GM19372 (cell line): ENCODE results near the gene FTMT.
"Not testable (repeated sequence)": the region's sequence is repeated elsewhere in the genome, so short reads cannot be mapped to it uniquely, and the experiment has no call there.

ENCODE experiments used
- ATAC-seq: cut with Tn5 transposase; IDR thresholded peaks from one replicate; pipeline ENCODE4 v1.9.1; 2021; ENCODE audit warnings: mild to moderate bottlenecking, low read depth, moderate library complexity; ENCODE audit not compliant: unreplicated experiment

Gene FTMT

DNA sequence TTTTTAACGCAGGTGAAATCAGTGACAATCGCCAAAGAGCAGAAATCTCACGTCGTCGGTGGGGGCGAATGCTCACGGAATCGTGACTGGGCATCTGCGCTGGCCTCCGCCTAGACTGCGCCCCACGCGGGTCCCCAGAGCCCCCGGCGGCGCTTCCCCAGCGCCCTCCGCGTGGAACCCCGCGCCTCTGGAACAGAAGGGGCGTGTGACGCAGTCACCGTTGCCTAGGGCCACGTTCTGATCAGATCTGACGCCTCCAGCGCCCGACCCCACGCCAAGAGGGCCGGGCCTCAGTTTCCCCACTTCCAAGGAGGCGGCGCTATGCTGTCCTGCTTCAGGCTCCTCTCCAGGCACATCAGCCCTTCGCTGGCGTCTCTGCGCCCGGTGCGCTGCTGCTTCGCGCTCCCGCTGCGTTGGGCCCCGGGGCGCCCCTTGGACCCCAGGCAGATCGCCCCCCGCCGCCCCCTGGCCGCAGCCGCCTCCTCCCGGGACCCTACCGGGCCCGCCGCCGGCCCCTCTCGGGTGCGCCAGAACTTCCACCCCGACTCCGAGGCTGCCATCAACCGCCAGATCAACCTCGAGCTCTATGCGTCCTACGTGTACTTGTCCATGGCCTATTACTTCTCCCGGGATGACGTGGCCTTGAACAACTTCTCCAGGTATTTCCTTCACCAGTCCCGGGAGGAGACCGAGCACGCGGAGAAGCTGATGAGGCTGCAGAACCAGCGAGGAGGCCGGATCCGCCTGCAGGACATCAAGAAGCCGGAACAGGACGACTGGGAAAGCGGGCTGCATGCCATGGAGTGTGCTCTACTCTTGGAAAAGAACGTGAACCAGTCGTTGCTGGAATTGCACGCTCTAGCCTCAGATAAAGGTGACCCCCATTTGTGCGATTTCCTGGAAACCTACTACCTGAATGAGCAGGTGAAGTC is at the start of gene FTMT:
Gene FTMT, plus strand, starts transcription at position 240 of the 932 bp plus-strand sequence. Its CDS starts 82 bp downstream, at position 322.
- ATAC-seq: no peak

DNA sequence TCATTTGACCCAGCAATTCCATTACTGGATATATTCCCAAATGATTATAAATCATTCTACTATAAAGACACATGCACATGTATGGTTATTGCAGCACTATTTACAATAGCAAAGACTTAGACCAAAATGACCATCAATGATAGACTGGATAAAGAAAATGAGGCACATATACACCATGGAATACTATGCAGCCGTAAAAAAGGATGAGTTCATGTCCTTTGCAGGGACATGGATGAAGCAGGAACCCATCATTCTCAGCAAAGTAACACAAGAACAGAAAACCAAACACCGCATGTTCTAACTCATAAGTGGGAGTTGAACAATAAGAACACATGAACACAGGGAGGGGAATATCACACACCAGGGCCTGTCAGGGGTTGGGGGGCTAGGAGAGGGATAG is 46.4 kb upstream of the FTMT start:
- not testable (repeated sequence) for ATAC-seq

DNA sequence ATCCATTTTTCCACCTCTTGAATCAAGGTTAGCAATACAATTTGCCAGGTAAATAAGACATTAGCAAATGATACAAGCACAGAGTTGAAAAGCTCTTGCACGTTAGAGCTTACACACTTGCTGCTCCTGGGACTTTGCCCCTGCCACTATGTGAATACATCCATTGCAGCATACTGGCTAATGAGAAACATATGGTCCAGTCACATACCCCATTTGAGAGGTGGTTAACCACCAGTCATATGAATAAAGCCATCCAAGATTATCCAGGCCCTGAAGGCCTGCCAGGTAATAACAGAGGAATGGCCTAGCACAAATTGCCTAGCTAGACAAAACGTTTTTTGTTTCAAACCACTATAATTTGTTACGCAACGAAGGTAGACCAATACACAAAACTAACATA is 45.8 kb upstream of the FTMT start:
- no peak for ATAC-seq

DNA sequence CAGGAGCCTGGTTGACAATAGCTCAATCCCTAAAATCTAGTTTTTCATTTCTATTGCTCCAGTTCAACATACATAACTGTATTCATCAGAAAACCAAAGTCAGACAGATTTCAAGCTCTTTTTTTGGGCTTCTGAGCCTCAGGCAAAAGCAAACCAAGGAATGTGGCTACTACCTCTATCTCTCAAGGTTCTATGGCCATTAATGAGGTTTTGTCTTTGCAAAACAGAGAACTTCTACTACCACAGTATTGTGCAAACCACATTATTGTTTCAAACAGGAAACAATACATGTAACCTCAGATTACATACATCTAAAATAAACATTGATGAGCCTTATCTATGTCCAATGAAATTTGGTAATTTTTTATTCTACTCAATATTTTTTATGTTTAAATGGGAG is 35.5 kb upstream of the FTMT start:
- no peak for ATAC-seq

DNA sequence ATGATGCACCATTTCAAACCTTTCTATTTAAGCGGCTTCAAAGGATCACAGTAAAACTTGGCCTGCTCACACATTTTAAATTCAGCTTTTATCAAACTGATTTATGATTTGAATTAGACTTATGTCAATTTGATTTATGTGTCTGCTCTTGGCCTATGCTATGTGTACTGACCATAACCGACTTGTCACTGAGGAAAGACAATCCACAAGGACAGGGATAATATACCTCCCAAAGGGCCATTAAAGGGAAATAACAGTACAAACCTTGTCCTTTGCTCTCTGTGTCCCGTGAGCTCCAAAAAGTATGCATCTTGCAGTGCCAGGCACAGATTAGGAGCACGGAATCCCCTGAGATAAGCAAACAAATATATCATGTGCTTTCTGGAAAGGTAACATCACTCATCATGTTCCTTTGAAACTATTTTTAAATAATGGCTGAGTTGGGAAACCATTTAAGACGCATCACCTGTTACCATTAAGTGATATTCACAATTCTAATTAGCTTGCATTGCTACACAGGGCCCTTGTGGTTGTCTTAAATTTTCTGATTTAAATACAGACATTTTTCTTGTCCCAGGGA is 31.9 kb upstream of the FTMT start:
- no peak for ATAC-seq

DNA sequence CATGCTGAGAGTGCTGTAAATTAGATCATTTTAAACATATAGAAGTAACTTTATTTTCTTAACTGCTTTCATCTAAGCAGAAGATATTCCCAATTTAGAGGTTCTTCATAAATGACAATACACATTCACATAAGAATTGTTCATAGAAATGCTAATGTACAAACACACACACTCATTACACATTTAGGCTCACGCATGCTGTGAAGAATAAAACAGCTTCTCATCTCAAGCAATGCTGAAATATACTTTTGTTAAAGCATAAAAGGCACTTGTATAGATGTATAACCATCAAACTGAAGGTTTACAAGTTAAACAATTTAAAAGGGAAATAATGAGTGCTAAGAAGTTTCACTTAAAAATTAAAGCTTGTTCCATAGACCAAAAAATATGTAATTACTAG is 18.1 kb upstream of the FTMT start:
- ATAC-seq: no peak

DNA sequence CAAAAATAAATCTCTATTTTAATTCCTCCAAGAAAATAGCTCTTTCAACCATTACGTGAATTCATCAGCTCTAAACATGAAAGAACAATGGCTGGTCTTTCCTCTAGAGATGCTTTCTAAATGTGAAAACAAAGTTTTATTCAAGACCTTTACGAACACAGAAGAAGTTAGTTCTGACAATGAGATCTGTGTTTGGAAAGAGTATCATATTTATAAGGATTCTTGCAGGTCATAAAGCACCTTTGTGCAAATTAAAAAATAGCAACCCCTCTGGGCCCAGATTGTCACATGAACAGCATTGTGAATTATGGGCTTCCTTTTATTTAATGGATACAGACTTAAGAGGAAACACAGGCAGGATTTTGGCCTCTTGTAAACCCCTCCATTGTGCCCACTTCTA is 17.7 kb upstream of the FTMT start:
- ATAC-seq: no peak

DNA sequence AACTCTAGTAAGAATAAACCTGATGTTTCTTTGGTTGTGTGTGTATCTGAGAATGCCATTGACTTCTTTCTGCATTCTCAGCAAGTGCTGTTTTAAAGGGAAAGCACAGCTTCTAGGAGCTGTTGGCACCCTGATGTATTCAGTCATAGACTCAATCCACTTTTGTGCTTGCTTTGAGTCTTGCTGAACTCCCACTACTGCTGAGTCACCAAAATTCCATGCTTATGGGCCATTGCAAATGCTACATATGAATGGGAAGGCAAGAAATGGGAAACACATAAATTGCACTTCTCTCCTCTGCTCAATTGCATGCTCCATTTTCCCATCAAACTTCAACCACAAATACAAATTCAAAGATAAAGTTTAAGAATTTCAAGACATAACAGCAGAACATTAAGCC is 9.8 kb upstream of the FTMT start:
- no peak for ATAC-seq

DNA sequence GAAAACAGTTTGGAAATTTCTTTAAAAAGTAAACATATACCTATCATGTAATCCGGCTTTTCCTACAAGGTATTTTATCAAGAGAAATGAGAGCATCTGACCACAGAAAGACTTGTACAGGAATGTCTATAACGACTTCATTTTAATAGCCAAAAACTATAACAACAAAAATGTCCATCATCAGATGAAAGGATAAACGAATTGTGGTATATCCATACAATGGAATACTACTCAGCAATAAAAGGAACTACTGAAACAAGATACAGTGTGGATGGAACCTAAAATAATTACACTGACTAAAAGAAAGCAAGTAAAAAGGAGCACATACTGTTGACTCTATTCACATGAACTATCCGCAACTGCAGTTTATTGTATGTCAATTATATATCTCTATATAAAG is 1.4 kb upstream of the FTMT start:
- ATAC-seq: no peak

DNA sequence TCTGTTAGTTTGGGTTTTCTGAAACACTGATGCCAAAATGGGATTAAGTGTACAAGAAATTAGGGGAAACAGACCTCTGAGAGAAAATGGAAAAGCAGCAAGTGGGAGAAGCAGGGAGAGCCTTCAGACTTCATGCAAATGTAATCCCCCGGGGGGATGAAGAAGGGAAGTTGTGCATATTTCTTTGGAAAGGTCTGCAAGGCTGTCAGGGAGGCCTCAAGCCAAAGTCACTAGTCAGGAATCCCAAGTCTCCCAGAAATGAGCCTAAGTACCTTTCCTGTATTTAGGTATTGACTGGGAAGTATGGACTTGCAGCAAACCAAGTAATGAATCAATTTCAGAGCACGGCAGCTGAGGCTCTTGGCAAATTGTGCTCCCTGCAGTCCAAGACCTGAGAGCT is 2.2 kb downstream of the FTMT start:
- ATAC-seq: no peak

DNA sequence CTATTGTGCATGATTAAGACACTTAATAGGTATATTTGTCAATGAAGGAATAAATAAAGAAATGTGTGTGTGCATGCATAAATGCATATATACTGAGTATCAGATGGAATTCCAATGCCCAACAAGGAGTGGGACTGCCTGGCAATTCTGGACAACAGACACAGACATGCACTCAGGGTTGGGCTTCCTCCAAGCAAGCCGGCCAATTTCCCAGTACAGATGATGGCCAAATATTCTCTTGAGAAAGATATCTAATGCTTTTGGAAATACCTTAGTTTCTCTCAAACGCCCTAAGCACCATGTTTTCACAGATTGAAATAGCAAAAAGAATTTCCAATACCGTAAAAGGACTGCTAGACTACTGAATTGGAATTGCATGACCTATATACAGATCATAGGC is 11.1 kb downstream of the FTMT start:
- no peak for ATAC-seq

DNA sequence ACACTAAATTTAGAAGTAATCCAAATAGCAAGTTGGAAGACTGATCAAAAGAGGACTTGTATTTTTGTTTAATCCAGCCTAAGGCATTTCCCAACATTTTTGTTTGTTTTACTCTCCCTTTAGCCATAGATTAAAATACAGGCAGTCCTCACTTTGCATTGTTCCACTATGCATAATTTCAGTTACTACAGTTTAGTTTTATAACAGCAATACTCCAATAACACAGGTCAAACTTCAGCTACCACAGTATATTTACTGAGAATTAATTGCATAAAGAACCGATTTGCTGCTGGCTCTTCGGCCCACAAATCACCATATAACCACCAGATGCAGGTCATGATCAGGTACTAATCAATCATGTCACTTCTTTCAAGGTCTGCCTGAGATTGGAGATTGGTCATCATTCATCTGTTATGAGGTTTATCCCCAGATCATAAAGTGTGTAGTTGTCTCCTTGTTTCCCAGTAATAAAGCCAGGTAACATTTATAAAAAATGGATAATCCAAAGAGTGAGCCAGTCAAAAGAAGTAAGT is 12.1 kb downstream of the FTMT start:
- no peak for ATAC-seq

DNA sequence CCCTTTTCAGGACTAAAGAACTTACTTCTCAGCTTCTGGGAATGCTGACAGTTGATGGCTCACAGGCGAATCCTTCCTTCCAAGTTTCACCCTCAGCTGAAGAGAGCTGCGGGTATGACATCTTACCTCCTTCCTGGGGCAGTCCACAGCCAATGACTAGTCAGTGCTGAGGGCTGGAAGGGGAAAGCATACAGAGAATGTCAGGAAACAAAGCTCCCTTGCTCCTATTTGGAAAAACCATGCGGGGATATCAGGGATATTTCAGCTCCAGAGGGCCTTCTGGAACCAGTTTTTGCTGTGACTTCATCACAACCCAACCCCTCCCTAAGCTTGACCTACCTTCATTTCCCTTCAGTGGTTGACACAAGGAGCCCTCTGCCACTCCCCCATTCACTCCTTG is 15.7 kb downstream of the FTMT start:
- ATAC-seq: no peak

DNA sequence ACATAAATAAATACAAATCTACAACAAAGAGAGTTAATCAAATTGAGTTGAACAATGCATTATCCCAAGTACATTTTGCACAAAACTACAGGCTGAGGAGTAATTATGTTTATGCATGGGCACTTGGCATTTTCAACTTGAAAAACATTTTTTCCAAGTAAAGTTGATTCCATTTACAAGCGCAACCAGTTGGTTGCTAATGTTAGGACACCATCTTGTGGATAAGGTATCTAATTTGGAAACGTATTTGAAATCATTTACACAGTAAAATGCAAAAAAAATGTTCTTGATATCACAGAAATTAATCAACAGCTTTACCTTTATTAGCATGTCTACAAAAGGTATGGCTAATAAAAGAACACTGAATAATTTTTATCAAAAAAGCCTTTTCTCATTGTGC is 18.8 kb downstream of the FTMT start:
- no peak for ATAC-seq

DNA sequence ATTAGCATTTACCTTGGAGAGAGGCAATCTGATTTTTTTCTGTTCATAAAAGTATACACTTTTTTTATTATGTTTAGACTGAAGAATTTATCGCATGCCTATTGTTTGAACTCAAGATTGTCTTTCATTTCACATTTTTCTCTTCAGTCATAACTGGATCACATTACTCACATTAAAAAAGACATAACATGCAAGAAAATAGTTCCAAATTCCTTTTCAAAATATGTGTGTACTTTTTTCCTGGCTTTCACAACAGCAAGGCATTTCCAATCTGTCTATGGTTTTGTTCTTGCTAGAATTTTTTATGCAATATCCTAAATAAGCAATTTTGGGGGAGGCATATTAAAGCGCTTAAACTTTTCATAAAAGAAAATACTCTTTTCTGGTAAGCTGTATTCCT is 21.2 kb downstream of the FTMT start:
- no peak for ATAC-seq

DNA sequence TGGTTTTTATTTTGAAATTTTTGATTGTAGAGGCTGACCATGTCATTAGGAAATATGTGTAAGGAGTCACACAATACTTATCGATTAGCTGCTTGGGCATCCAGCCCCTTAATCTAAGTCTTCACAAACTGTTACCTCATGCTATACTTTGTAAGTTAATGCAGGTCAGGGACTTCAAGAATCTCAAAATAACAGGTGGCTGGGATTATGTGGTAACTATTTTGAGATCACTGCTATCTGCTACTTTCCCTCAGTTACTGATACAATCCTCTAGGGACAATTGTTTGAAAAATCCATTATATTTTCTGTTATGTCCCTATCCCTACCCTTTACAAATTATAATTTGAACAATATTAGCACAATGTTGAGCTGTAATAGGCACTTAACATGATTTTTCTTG is 21.7 kb downstream of the FTMT start:
- no peak for ATAC-seq

DNA sequence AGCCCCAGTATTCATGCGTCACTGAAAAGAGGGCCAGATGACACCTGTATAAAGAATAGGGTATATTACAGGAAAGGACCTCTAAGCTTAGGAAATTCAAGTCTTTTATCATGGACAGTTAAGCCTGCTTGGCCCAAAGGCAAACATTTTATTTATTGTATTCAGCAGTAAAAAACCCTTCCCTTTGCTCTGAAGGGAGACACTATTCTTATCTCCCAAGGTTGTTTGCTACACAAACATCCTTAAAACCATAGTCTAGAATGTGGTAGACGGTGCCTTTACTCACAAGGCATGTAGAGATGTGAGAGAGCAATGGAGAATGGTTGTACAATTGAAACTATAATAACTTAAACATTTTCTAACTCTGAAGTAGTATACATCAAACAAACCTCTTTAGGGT is 33.9 kb downstream of the FTMT start:
- no peak for ATAC-seq

DNA sequence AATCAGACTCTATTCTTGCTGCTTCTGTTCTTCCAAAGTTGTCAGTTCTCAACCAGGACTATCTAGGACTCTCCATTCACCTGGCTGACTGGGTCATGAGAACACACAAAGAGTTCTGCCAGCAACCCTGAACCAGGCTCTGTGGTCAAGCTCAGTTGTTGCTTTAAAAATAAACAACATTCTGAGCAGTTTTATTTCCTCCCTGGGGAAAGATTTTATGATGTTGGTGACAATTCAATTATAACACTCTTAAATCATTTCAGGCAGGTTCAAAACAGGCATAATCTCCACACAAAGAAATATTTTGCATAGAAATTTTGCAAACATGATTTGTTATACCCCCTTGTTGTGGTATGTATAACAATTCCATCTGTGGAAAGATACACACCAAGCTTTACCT is 36.0 kb downstream of the FTMT start:
- no peak for ATAC-seq

DNA sequence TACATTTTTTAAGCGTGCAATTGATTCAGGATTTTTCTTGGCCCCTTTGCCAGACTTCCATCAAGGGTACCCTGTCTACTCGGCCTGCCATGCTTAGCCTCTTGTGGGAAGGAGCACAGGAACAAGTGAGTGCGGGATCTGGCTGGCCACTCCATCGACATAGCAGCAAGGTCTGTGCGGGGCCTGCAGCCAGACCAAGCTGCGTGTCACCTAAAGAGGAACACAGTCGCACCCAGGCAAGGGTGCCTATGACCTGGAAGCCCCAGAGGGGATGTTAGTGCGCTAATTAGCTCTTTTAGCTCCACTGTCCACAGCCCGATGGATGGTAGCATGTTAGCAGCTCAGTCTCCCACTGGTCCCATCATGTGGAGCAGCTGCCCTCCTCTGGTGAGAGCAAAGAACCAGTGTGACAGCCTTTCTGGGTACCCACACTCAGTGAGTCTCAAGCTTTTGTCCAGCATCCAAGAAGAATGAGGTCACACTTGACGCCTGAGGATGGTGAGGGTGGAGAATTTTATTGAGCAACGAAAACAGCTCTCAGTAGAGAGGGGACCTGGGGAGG is 38.7 kb downstream of the FTMT start:
- no peak for ATAC-seq

DNA sequence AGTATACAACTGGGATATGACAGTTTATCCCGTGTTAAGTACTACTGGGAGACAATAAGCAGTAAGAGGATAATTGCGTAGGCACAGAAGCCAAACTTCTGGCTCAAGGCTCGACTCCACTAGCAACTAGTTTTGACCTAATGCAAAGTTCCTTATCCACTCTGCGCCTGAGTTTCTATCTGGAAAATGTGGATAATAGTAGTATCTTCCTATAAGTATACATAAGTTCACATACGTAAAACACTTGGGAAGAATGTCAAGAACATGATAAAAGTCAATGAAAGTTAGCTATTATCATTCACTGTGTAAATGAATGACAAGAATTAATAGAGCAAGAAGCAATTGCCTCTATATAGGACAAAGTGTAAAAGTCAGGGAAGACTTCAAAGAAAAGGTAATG is 45.7 kb downstream of the FTMT start:
- no peak for ATAC-seq

DNA sequence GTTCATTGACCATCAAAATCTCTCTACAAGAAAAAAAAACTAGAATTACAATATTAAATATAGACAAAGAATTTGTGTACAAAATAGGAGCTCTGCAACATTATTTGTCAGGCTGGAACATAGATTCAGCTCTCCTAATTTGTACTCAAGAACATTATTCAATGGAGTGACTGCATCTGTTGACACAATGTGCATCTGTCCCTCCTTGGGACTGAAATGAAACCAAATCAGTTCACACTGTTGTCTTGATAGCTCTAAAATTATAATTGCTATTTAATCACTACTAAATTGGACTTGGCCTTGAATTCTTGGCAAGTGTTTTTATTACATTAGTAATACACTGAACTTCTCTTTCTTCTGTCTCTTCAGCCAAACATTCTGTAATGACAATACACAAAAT is 47.7 kb downstream of the FTMT start:
- no peak for ATAC-seq
